Activated CD8-positive, alpha-beta memory T cell treated with anti-CD3 and anti-CD28 coated beads, Interleukin-2, amount 50 U/mL, for 24 hours (primary cell): ENCODE results near the gene EVC2.
"Not testable (repeated sequence)": the region's sequence is repeated elsewhere in the genome, so short reads cannot be mapped to it uniquely, and the experiment has no call there.

Experiments used
- DNase-seq: peaks from one replicate; pipeline ENCODE4 v3.0.0-alpha.2; 2020; ENCODE audit errors: extremely low read depth

EVC2 gene

GRCh38 chr4:5742388-5742787 is 34.0 kb upstream of the EVC2 start:
- DNase-seq = no peak

GRCh38 chr4:5738061-5738460 is 29.7 kb upstream of the EVC2 start:
- DNase-seq = no peak

GRCh38 chr4:5735463-5735862 is 27.1 kb upstream of the EVC2 start:
- DNase-seq = no peak

GRCh38 chr4:5734853-5735252 is 26.5 kb upstream of the EVC2 start:
- no peak for DNase-seq

GRCh38 chr4:5732158-5732557 is 23.8 kb upstream of the EVC2 start:
- DNase-seq = no peak

GRCh38 chr4:5730993-5731990 is 22.9 kb upstream of the EVC2 start:
- no peak for DNase-seq

GRCh38 chr4:5730436-5730835 is 22.1 kb upstream of the EVC2 start:
- no peak for DNase-seq

GRCh38 chr4:5728412-5728811 is 20.1 kb upstream of the EVC2 start:
- not testable (repeated sequence) for DNase-seq

GRCh38 chr4:5724377-5724776 is 16.0 kb upstream of the EVC2 start:
- DNase-seq = no peak

GRCh38 chr4:5722328-5722727 is 14.0 kb upstream of the EVC2 start:
- no peak for DNase-seq

- DNase-seq = no peak
These were observed 13.6 kb upstream of the EVC2 start for GRCh38 chr4:5721923-5722322.

- no peak for DNase-seq
These were observed 12.6 kb upstream of the EVC2 start for GRCh38 chr4:5720980-5721379.

GRCh38 chr4:5720157-5720850 is 11.9 kb upstream of the EVC2 start:
- no peak for DNase-seq

- no peak for DNase-seq
These were observed 11.1 kb upstream of the EVC2 start for GRCh38 chr4:5719350-5720055.

GRCh38 chr4:5718411-5718810 is 10.1 kb upstream of the EVC2 start:
- DNase-seq = no peak

GRCh38 chr4:5717449-5718158 is 9.2 kb upstream of the EVC2 start:
- DNase-seq = no peak

- no peak for DNase-seq
These were observed 8.0 kb upstream of the EVC2 start for GRCh38 chr4:5716391-5716790.

GRCh38 chr4:5715357-5715756 is 7.0 kb upstream of the EVC2 start:
- no peak for DNase-seq

- DNase-seq = no peak
These were observed 5.5 kb upstream of the EVC2 start for GRCh38 chr4:5713861-5714260.

GRCh38 chr4:5712931-5713330 is 4.6 kb upstream of the EVC2 start:
- no peak for DNase-seq

GRCh38 chr4:5712517-5712916 is 4.2 kb upstream of the EVC2 start:
- peak; percentile 28 for DNase-seq
